Sigmoid colon (tissue), 7 donors: ENCODE measurements around the gene RASL10A. TPM values are rescaled to one million over a fixed set of nuclear protein-coding genes. Genes with fewer than 3 reads are reported as not detected.
A peak's percentile ranks its signal among the peaks of the same experiment; 100 is the strongest.

Experiments
- DNase-seq: peaks from one replicate; pipeline ENCODE4 v3.0.0-alpha.2; 2019
- H3K27ac ChIP-seq, 4 donors: fragments of 200-600 bp; sonication (generic); one replicate each; pipeline ENCODE4 v1.5.1; 2016 to 2019; ENCODE audit warnings: mild to moderate bottlenecking in 1 of 4
- H3K27me3 ChIP-seq, 3 donors: fragments of 200-600 bp; sonication (generic); one replicate each; pipeline ENCODE4 v1.5.1; 2019; ENCODE audit warnings: mild to moderate bottlenecking in 1 of 3
- H3K36me3 ChIP-seq, 4 donors: fragments of 200-600 bp; sonication (generic); one replicate each; pipeline ENCODE4 v1.5.1; 2016 to 2019
- H3K4me1 ChIP-seq, 4 donors: fragments of 200-600 bp; sonication (generic); one replicate each; pipeline ENCODE4 v1.5.1; 2017 to 2019
- H3K4me3 ChIP-seq, 4 donors: fragments of 200-600 bp; sonication (generic); one replicate each; pipeline ENCODE4 v1.5.1; 2017 to 2019; ENCODE audit warnings: mild to moderate bottlenecking in 2 of 4, moderate library complexity in 1 of 4
- H3K9me3 ChIP-seq, 4 donors: fragments of 200-600 bp in 3 of 4; sonication (generic) in 3 of 4; one replicate each; pipeline versions ENCODE4 v1.5.1 to v1.6.1; 2013 to 2019
- EP300 ChIP-seq, 4 donors: sonication (generic); formaldehyde crosslinking; IDR thresholded peaks; one replicate each; pipeline ENCODE4 v1.6.1; 2017; ENCODE audit warnings: antibody characterized with exemption in 4 of 4
- POLR2A ChIP-seq, 2 donors: fragments of 450-650 bp; IDR thresholded peaks; one replicate each; pipeline ENCODE4 v1.6.1; 2016; ENCODE audit warnings: antibody characterized with exemption in 2 of 2, mild to moderate bottlenecking in 2 of 2, moderate library complexity in 2 of 2
- POLR2AphosphoS5 ChIP-seq, 4 donors: sonication (generic); formaldehyde crosslinking; IDR thresholded peaks; one replicate each; pipeline ENCODE4 v1.6.1; 2017; ENCODE audit warnings: antibody characterized with exemption in 4 of 4
- WGBS, 2 donors: extraction: QIAGEN DNeasy Blood & Tissue Kit; methylation state at CpG; one replicate each; pipeline ENCODE4 v1.1.7; 2013; 5-methylcytosine and 5-hydroxymethylcytosine counted together
- intact Hi-C: fragments of 100-400 bp; cut with DNase I; formaldehyde crosslinking; loops from one replicate; pipeline ENCODE4 v1.15.1; 2023
- polyA plus RNA-seq, 3 donors: library from polyadenylated mRNA; stranded (reverse); fragments of 200-250 nt; gene quantifications; one replicate each; pipeline ENCODE4 v1.2.3, GENCODE V29; 2013
- total RNA-seq, 4 donors: library from RNA; depleted of rRNA; stranded (reverse); fragments of >200 nt; gene quantifications; one replicate each; pipeline ENCODE4 v1.1.0, GENCODE V29; 2016
- TF ChIP-seq, protein P1 (sequence below), 4 experiments: fragments of 450-650 bp in 3 of 4; fragments of 200-600 bp in 1 of 4; IDR thresholded peaks; one replicate each; pipeline ENCODE4 v1.5.1; 2016 to 2019; ENCODE audit warnings: antibody characterized with exemption in 4 of 4, mild to moderate bottlenecking in 3 of 4, moderate library complexity in 2 of 4
- donor health status: healthy with polysubstance abuse.
- donor health status: Bipolar disorder and iron deficiency.
- donor health status: healthy.

The RASL10A gene
- total and polyA plus RNA-seq, 7 donors: 0.33 to 3.0 (median 1.4) TPM; not detected in 2

DNA sequence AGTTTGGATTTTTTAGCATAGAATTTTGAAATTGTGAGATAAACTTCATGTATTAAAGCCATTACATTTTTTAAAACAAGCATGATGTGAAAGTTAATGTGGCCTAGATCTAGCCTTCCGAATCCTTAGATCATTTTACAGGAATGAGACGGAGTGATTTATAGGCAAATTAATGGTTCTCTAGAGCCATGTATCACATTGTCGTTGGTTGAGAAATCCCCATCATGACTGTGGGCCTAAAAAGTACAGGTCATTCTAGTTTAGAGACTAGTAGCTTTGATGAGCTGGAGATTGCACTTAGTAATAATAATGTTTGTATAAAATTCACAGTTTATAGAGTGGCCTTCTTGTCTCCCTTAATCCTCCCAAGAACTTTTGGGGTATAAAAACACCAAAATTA is 40.3 kb downstream of the RASL10A start:
- DNase-seq: no peak
- Histone ChIP-seq H3K36me3 (peaks cover 26 to 80% (median 59%) of the 10 kb centered on the region in 4 donors), H3K4me1 (peaks cover 0 to 71% (median 55%) of the 10 kb centered on the region in 4 donors), H3K9me3 (no peaks in the 10 kb centered on the region), H3K27ac (no peak overlapping the region), H3K4me3 (no peak overlapping the region), H3K27me3 (no peaks in the 10 kb centered on the region)
- TF ChIP-seq POLR2AphosphoS5 (IDR thresholded peaks at IDR 0.05): no peak
- no peak for TF ChIP-seq EP300 (IDR thresholded peaks at IDR 0.05)
- no peak for TF ChIP-seq POLR2A (IDR thresholded peaks at IDR 0.05)
- TF ChIP-seq, protein P1, sequence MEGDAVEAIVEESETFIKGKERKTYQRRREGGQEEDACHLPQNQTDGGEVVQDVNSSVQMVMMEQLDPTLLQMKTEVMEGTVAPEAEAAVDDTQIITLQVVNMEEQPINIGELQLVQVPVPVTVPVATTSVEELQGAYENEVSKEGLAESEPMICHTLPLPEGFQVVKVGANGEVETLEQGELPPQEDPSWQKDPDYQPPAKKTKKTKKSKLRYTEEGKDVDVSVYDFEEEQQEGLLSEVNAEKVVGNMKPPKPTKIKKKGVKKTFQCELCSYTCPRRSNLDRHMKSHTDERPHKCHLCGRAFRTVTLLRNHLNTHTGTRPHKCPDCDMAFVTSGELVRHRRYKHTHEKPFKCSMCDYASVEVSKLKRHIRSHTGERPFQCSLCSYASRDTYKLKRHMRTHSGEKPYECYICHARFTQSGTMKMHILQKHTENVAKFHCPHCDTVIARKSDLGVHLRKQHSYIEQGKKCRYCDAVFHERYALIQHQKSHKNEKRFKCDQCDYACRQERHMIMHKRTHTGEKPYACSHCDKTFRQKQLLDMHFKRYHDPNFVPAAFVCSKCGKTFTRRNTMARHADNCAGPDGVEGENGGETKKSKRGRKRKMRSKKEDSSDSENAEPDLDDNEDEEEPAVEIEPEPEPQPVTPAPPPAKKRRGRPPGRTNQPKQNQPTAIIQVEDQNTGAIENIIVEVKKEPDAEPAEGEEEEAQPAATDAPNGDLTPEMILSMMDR (IDR thresholded peaks at IDR 0.05): no peak
- 50 to 69% methylated on average over 3 of the region's 3 CpGs for WGBS, 2 donors
- intact Hi-C loops: no loop called here

GRCh38 chr22:29272624-29273023 is 42.9 kb downstream of the RASL10A start:
- TF ChIP-seq, protein P1 (IDR thresholded peaks at IDR 0.05): no peak
- TF ChIP-seq POLR2AphosphoS5 (IDR thresholded peaks at IDR 0.05) (no peak), POLR2A (IDR thresholded peaks at IDR 0.05) (no peak), EP300 (IDR thresholded peaks at IDR 0.05) (no peak)
- H3K27ac ChIP-seq: peak overlapping the region in 1 of 4 donors; percentile 12
- 82 to 89% methylated on average over 2 of the region's 2 CpGs for WGBS, 2 donors
- DNase-seq: no peak
- H3K27me3 ChIP-seq: no peaks in the 10 kb centered on the region
- intact Hi-C loops: no loop called here
- peaks cover 9 to 55% (median 34%) of the 10 kb centered on the region in 4 donors for H3K36me3 ChIP-seq
- peaks cover 0 to 81% (median 64%) of the 10 kb centered on the region in 4 donors for H3K4me1 ChIP-seq
- no peaks in the 10 kb centered on the region for H3K9me3 ChIP-seq
- no peak overlapping the region for H3K4me3 ChIP-seq

- TF ChIP-seq, protein P1 (IDR thresholded peaks at IDR 0.05): no peak
- TF ChIP-seq POLR2AphosphoS5 (IDR thresholded peaks at IDR 0.05): peak in 1 of 4 donors; percentile 31
- H3K4me3 ChIP-seq: peak overlapping the region; percentile 72 to 80 (median 76)
- no peak for DNase-seq
- H3K4me1 ChIP-seq: peaks cover 0 to 80% (median 72%) of the 10 kb centered on the region in 4 donors
- H3K27me3 ChIP-seq: no peaks in the 10 kb centered on the region
- H3K36me3 ChIP-seq: peaks cover 6 to 38% (median 20%) of the 10 kb centered on the region in 4 donors
- intact Hi-C loops: no loop called here
- WGBS, 2 donors: 22 to 27% methylated on average over 9 of the region's 9 CpGs
- H3K27ac ChIP-seq: peak overlapping the region; percentile 94 to 100 (median 96)
- no peaks in the 10 kb centered on the region for H3K9me3 ChIP-seq
Observed at GRCh38 chr22:29270475-29271271, 44.8 kb downstream of the RASL10A start.

DNA sequence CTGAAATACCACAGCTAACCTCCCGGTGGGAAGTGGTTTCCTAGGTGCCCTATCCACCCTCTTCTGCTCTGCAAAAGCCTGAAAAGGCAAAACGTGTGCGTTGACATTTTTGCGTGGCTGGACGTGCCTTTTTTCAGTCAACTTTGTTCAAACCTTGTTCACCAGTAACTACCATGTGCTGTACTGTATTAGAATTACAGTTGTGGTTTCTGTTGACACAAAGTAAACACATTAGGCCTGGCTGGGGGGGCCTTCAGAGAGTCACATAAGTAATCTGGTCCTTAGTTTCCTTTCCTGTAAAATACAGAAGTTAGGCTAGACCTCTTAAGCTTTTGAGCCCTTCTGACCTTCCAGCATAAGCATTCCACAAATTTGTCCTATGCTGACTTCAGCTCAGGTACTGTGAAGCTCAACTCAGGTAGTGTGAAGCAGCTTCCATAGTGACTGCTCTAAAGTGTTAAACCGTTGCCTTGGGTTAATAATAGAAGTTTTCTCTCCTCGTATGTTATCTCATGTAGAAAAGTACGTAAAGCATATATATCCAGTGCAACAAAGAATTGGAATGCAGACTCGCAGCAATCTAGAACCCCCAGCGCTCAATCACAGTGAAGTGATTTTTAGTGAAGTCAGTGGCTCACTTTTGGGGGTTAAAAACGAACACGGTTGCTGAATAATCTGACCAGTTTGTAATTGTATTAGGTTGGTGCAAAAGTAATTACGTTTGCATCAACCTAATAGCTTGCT is 45.6 kb downstream of the RASL10A start:
- Histone ChIP-seq H3K27ac (peak overlapping the region; percentile 94 to 100 (median 96)), H3K9me3 (no peaks in the 10 kb centered on the region), H3K36me3 (peaks cover 6 to 38% (median 22%) of the 10 kb centered on the region in 4 donors), H3K27me3 (no peaks in the 10 kb centered on the region), H3K4me1 (peaks cover 0 to 73% (median 69%) of the 10 kb centered on the region in 4 donors), H3K4me3 (peak overlapping the region; percentile 72 to 80 (median 76))
- TF ChIP-seq POLR2AphosphoS5 (IDR thresholded peaks at IDR 0.05): no peak
- TF ChIP-seq, protein P1 (IDR thresholded peaks at IDR 0.05): no peak
- no peak for TF ChIP-seq EP300 (IDR thresholded peaks at IDR 0.05)
- no peak for TF ChIP-seq POLR2A (IDR thresholded peaks at IDR 0.05)
- WGBS, 2 donors: 4 to 13% methylated on average over 13 of the region's 13 CpGs
- intact Hi-C loops: loop anchor here (2.0 to 5.0 kb wide), 2 partner anchors 37 to 1152 kb away; partner anchors contain the start of gene GAS2L1
- DNase-seq: no peak
